ENCODE data around the gene CCDC127. TPM values are rescaled to one million over a fixed set of nuclear protein-coding genes. Genes with fewer than 3 reads are reported as not detected.

Gene CCDC127
- total and polyA plus RNA-seq, 2 donors (not counting 1 experiment from before 2014, with no cell fraction given), result 1.4 to 8.7 TPM

DNA sequence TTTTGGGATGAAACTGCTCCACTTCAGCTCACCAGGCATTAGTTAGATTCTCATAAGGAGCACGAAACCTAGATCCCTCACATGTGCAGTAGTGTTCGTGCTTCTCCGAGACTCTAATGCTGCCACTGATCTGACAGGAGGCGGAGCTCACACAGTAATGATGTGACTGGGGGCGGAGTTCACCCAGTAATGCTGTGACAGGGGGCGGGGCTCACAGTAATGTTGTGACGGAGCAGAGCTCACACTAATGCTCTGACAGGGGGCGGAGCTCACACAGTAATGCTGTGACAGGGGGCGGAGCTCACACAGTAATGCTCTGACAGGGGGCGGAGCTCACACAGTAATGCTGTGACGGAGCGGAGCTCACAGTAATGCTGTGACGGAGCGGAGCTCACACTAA, 53.7 kb downstream of the CCDC127 start:
- whole genome bisulfite sequencing (ENCODE audit: insufficient coverage), result 90% methylated on average over 14 of the region's 14 CpGs
- no peaks in the 10 kb centered on the region for H3K9me3 Mint-ChIP-seq (ENCODE audit: insufficient read depth)
- H4K20me1 ChIP-seq (ENCODE audit: control insufficient read depth, insufficient read depth, low read length, poor library complexity, severe bottlenecking), result no peaks in the 10 kb centered on the region
- no peak overlapping the region for H2AFZ ChIP-seq (ENCODE audit: insufficient read depth, low read depth, low read length, poor library complexity, severe bottlenecking)
- peaks cover 0 to 6% (median 0%) of the 10 kb centered on the region in 3 donors for H3K9me3 ChIP-seq (ENCODE audit: control extremely low read depth in 1 of 3, control insufficient read depth in 2 of 3, insufficient read depth in 1 of 3, low read length in 2 of 3)
- H3K4me3 ChIP-seq (ENCODE audit: control extremely low read depth in 1 of 5, extremely low read depth in 1 of 5, insufficient read depth in 1 of 5, low read depth in 2 of 5, low read length in 4 of 5), result no peak overlapping the region
- H3K27me3 ChIP-seq (replicated peaks in 1 of 4; ENCODE audit: control extremely low read depth in 1 of 4, control insufficient read depth in 3 of 4, insufficient read depth in 4 of 4, low read length in 3 of 4), result no peaks in the 10 kb centered on the region
- no peaks in the 10 kb centered on the region for H3K36me3 ChIP-seq (replicated peaks in 1 of 2; ENCODE audit: control extremely low read depth in 1 of 2, control insufficient read depth in 1 of 2, extremely low read depth in 1 of 2, insufficient read depth in 2 of 2, low read length in 1 of 2)
- POLR2A ChIA-PET, result no interaction called here
- H3K4me3 Mint-ChIP-seq, result no peak overlapping the region
- no peak overlapping the region for H3K27ac ChIP-seq (ENCODE audit: low read length in 2 of 2)
- DNase-seq (no peak), ATAC-seq (ENCODE audit: low read depth) (no peak)
- TF ChIP-seq, protein P1, sequence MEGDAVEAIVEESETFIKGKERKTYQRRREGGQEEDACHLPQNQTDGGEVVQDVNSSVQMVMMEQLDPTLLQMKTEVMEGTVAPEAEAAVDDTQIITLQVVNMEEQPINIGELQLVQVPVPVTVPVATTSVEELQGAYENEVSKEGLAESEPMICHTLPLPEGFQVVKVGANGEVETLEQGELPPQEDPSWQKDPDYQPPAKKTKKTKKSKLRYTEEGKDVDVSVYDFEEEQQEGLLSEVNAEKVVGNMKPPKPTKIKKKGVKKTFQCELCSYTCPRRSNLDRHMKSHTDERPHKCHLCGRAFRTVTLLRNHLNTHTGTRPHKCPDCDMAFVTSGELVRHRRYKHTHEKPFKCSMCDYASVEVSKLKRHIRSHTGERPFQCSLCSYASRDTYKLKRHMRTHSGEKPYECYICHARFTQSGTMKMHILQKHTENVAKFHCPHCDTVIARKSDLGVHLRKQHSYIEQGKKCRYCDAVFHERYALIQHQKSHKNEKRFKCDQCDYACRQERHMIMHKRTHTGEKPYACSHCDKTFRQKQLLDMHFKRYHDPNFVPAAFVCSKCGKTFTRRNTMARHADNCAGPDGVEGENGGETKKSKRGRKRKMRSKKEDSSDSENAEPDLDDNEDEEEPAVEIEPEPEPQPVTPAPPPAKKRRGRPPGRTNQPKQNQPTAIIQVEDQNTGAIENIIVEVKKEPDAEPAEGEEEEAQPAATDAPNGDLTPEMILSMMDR (IDR thresholded peaks at IDR 0.05), result no peak
- TF ChIP-seq EZH2 (IDR thresholded peaks at IDR 0.05; ENCODE audit: borderline replicate concordance, insufficient read depth, low read depth, low read length, poor library complexity, severe bottlenecking), result no peak
- no peak overlapping the region for H3K9ac ChIP-seq (ENCODE audit: low read length)
- peaks cover 15% of the 10 kb centered on the region for H3K27me3 Mint-ChIP-seq
- no peaks in the 10 kb centered on the region for H3K4me1 ChIP-seq (ENCODE audit: control insufficient read depth in 2 of 2, insufficient read depth in 2 of 2, low read length in 2 of 2)
- CTCF ChIA-PET, result no interaction called here
- H3K27ac Mint-ChIP-seq, result no peak overlapping the region
- no peak overlapping the region for H3K4me2 ChIP-seq (replicated peaks; ENCODE audit: low read depth, low read length, poor library complexity, severe bottlenecking)
- intact Hi-C loops (cut with micrococcal nuclease), result no loop called here
- no peaks in the 10 kb centered on the region for H3K79me2 ChIP-seq (ENCODE audit: control insufficient read depth, insufficient read depth, low read length)
- no peaks in the 10 kb centered on the region for H3K4me1 Mint-ChIP-seq

DNA sequence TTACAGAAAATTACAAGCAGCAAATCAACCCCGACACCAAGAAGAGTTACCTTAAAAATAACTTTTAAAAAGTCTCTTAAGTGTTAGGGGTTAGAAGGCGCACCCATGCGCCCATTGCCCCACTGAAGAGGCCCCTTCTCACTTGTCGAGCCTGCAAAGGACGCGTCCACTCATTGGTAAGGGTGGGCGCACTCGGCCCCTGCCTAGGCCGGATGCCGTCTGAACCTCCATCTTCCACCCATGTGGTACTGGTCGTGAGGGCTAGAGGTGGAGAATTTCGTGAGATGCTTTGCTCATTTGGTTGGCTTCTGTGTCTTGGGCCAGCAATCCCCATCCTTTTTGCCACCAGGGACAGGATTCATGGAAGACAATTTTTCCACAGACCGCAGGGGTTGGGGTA, 54.1 kb downstream of the CCDC127 start:
- Histone ChIP-seq H3K4me3 (ENCODE audit: control extremely low read depth in 1 of 5, extremely low read depth in 1 of 5, insufficient read depth in 1 of 5, low read depth in 2 of 5, low read length in 4 of 5) (no peak overlapping the region), H3K27ac (ENCODE audit: low read length in 2 of 2) (no peak overlapping the region), H3K36me3 (replicated peaks in 1 of 2; ENCODE audit: control extremely low read depth in 1 of 2, control insufficient read depth in 1 of 2, extremely low read depth in 1 of 2, insufficient read depth in 2 of 2, low read length in 1 of 2) (no peaks in the 10 kb centered on the region), H3K79me2 (ENCODE audit: control insufficient read depth, insufficient read depth, low read length) (no peaks in the 10 kb centered on the region), H3K4me2 (replicated peaks; ENCODE audit: low read depth, low read length, poor library complexity, severe bottlenecking) (no peak overlapping the region), H4K20me1 (ENCODE audit: control insufficient read depth, insufficient read depth, low read length, poor library complexity, severe bottlenecking) (no peaks in the 10 kb centered on the region), H3K27me3 (replicated peaks in 1 of 4; ENCODE audit: control extremely low read depth in 1 of 4, control insufficient read depth in 3 of 4, insufficient read depth in 4 of 4, low read length in 3 of 4) (no peaks in the 10 kb centered on the region), H3K9ac (ENCODE audit: low read length) (no peak overlapping the region), H3K4me1 (ENCODE audit: control insufficient read depth in 2 of 2, insufficient read depth in 2 of 2, low read length in 2 of 2) (no peaks in the 10 kb centered on the region), H2AFZ (ENCODE audit: insufficient read depth, low read depth, low read length, poor library complexity, severe bottlenecking) (no peak overlapping the region), H3K9me3 (ENCODE audit: control extremely low read depth in 1 of 3, control insufficient read depth in 2 of 3, insufficient read depth in 1 of 3, low read length in 2 of 3) (peaks cover 0 to 6% (median 0%) of the 10 kb centered on the region in 3 donors)
- WGBS (ENCODE audit: insufficient coverage), result 100% methylated on average over 4 of the region's 13 CpGs
- DNase-seq, result no peak
- Mint-ChIP-seq H3K4me3 (no peak overlapping the region), H3K27me3 (peaks cover 15% of the 10 kb centered on the region), H3K4me1 (no peaks in the 10 kb centered on the region), H3K27ac (no peak overlapping the region), H3K9me3 (ENCODE audit: insufficient read depth) (no peaks in the 10 kb centered on the region)
- POLR2A ChIA-PET, result no interaction called here
- CTCF ChIA-PET, result no interaction called here
- TF ChIP-seq, protein P1 (IDR thresholded peaks at IDR 0.05), result no peak
- TF ChIP-seq EZH2 (IDR thresholded peaks at IDR 0.05; ENCODE audit: borderline replicate concordance, insufficient read depth, low read depth, low read length, poor library complexity, severe bottlenecking), result no peak
- ATAC-seq (ENCODE audit: low read depth), result no peak
- intact Hi-C loops (cut with micrococcal nuclease), result no loop called here
